Measurements from ENCODE around the gene BMP3. TPM values are rescaled to one million over a fixed set of nuclear protein-coding genes. Genes with fewer than 3 reads are reported as not detected.
"Not testable (repeated sequence)": the region's sequence is repeated elsewhere in the genome, so short reads cannot be mapped to it uniquely, and the experiment has no call there.

Gene BMP3
- total RNA-seq, 6 donors from 2014 or later = 3.1 to 14.9 (median 9.1) TPM

- 25 to 29% methylated on average over 1 to 2 of the region's 2 CpGs for WGBS, 2 donors
- TF ChIP-seq EP300 (IDR thresholded peaks at IDR 0.05) = no peak
- TF ChIP-seq POLR2A (IDR thresholded peaks at IDR 0.05) = no peak
Observed at GRCh38 chr4:81003597-81004111, 26.9 kb upstream of the BMP3 start.

GRCh38 chr4:81007417-81007816 lies 23.1 kb upstream of the BMP3 start:
- Histone ChIP-seq H3K36me3 (no peaks in the 10 kb centered on the region), H3K4me1 (no peaks in the 10 kb centered on the region), H3K9me3 (no peaks in the 10 kb centered on the region), H3K4me3 (no peak overlapping the region), H3K27ac (no peak overlapping the region), H3K27me3 (no peaks in the 10 kb centered on the region)
- WGBS, 2 donors = 84 to 92% methylated on average over 2 of the region's 2 CpGs
- no peak for ATAC-seq (ENCODE audit: low FRiP score in 2 of 2)
- DNase-seq = no peak
- TF ChIP-seq EP300 (IDR thresholded peaks at IDR 0.05) = no peak
- no peak for TF ChIP-seq CTCF (IDR thresholded peaks at IDR 0.05)
- no peak for TF ChIP-seq POLR2A (IDR thresholded peaks at IDR 0.05)
- TF ChIP-seq POLR2AphosphoS5 (IDR thresholded peaks at IDR 0.05) = no peak

More at GRCh38 chr4:81003597-81004111, 26.9 kb upstream of the BMP3 start:
- no peaks in the 10 kb centered on the region for H3K36me3 ChIP-seq
- H3K27me3 ChIP-seq = no peaks in the 10 kb centered on the region
- H3K4me1 ChIP-seq = no peaks in the 10 kb centered on the region
- no peak overlapping the region for H3K27ac ChIP-seq
- DNase-seq (no peak), ATAC-seq (ENCODE audit: low FRiP score in 2 of 2) (no peak)
- H3K4me3 ChIP-seq = no peak overlapping the region
- no peaks in the 10 kb centered on the region for H3K9me3 ChIP-seq

- DNase-seq; ATAC-seq (ENCODE audit: low FRiP score in 2 of 2); H3K4me3 ChIP-seq; H3K27me3 ChIP-seq; H3K9me3 ChIP-seq; H3K36me3 ChIP-seq; H3K4me1 ChIP-seq; H3K27ac ChIP-seq: not testable (repeated sequence)
- 90 to 92% methylated on average over 2 of the region's 2 CpGs for WGBS, 2 donors
Observed at GRCh38 chr4:81016566-81016965, 13.9 kb upstream of the BMP3 start.

GRCh38 chr4:81019006-81019405 lies 11.5 kb upstream of the BMP3 start:
- TF ChIP-seq EP300 (IDR thresholded peaks at IDR 0.05) = no peak
- no peak for TF ChIP-seq POLR2A (IDR thresholded peaks at IDR 0.05)
- no peak for TF ChIP-seq POLR2AphosphoS5 (IDR thresholded peaks at IDR 0.05)
- no peak for TF ChIP-seq CTCF (IDR thresholded peaks at IDR 0.05)
- no peak overlapping the region for H3K4me3 ChIP-seq
- H3K27ac ChIP-seq = no peak overlapping the region
- 85 to 86% methylated on average over 1 of the region's 1 CpG for WGBS, 2 donors
- H3K4me1 ChIP-seq = peaks cover 0 to 5% (median 0%) of the 10 kb centered on the region in 4 donors
- H3K9me3 ChIP-seq = no peaks in the 10 kb centered on the region
- DNase-seq = no peak
- H3K36me3 ChIP-seq = no peaks in the 10 kb centered on the region
- no peak for ATAC-seq (ENCODE audit: low FRiP score in 2 of 2)
- no peaks in the 10 kb centered on the region for H3K27me3 ChIP-seq

- Histone ChIP-seq H3K36me3 (no peaks in the 10 kb centered on the region), H3K4me3 (no peak overlapping the region), H3K9me3 (no peaks in the 10 kb centered on the region), H3K4me1 (peaks cover 0 to 5% (median 0%) of the 10 kb centered on the region in 4 donors), H3K27me3 (no peaks in the 10 kb centered on the region), H3K27ac (peak overlapping the region in 1 of 4 donors; percentile 20)
- DNase-seq (no peak), ATAC-seq (ENCODE audit: low FRiP score in 2 of 2) (peak; percentile 44 to 77)
- TF ChIP-seq EP300 (IDR thresholded peaks at IDR 0.05) = no peak
- TF ChIP-seq CTCF (IDR thresholded peaks at IDR 0.05) = no peak
- no peak for TF ChIP-seq POLR2AphosphoS5 (IDR thresholded peaks at IDR 0.05)
- no peak for TF ChIP-seq POLR2A (IDR thresholded peaks at IDR 0.05)
- 28 to 34% methylated on average over 5 of the region's 5 CpGs for WGBS, 2 donors
Observed at GRCh38 chr4:81021142-81021944, 9.2 kb upstream of the BMP3 start.
